ENCODE data around the gene CLDN19.
A peak's percentile ranks its signal among the peaks of the same experiment; 100 is the strongest.

CLDN19 gene

DNA sequence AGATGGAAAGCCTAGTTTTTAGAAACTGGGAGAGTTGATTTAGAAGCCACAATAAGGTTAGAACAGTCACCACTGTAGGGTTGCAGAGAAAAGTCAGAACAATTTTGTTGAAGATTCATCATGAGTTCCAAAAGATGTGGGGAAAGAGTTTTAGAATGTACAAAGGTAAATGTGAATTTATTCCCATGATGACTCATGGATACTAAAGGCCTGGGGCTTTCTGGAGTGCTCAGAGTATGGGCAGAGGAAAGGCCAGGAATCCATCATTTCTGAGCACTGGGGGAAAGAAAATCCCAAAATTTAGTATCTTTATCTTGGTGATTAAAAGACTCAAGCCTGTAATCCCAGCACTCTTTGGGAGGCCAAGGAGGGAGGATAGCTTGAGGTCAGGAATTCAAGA, 40.0 kb downstream of the CLDN19 start:
- DNase-seq (ENCODE audit: low spot score) = no peak

DNA sequence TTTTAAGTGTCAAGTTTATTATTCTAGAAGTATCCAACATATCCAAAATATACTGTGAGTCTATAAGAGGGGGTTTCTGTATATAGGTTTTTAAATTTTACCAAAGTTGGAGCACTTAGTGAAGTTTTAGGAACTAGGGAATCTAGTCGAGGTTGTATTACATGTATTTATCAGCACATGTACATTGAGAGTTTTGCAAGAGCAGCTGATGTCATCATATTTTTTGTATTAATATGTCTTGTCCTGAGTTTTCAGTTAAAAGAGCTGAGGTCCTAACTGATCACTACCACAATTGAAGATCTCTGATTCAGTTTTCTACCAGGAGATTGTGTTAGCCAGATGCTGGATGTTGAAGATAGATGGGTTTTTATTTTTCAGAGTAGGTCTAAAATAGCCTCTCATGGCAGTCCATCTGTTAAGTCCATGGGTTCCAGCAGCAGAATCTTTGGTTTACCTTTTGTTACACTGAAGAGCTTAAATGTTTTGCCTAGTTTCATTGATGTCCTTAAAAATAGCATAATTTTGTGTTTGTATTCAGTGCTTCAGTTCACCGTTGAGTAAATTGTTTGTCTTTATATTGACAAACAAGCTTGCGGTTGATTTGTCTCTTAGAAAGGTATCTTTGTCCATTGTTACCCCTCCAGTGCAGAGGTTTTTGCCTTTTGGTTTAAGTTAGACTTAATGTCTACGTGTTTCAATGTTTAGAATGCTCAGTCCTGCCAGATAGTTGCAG, 41.8 kb downstream of the CLDN19 start:
- no peak for DNase-seq (ENCODE audit: low spot score)

DNA sequence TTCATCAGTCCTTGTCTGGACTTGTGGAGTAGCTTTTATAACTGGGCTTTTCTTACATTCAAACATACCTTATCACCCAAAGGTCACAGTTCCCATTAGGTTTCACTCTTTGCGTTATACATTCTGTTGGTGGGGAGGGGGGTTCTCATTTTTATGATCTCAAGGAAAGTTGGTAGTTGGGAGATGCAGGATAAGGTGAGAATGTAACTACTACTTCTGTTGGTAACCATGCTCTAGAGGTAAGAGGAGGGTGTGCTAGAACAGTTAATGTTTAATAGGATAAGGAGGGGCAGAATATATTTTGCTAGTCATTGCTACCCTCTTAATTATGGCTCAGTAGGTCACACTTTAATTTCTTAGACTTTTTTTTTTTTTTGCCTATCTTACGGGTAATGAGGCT, 47.1 kb downstream of the CLDN19 start:
- DNase-seq (ENCODE audit: low spot score) = no peak

DNA sequence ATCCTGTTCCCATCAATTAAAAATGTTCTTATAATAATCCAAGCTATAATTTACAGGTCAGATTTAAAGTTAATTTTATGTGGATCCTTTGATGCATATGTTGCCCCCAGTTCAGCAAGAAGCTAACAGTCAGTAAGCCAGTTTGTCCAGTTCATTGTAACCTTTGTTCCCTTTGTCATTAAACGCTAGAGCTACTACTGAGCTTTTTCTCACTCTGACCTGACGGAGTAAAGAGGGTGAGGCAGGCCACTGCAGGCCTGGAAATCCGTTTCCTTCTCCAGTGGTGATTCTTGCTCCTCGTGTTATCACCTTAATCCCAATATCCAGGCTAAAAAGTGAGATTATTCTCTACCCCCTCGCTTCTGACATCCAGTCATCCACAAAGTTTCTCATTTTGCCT, 47.6 kb downstream of the CLDN19 start:
- no peak for DNase-seq (ENCODE audit: low spot score)

DNA sequence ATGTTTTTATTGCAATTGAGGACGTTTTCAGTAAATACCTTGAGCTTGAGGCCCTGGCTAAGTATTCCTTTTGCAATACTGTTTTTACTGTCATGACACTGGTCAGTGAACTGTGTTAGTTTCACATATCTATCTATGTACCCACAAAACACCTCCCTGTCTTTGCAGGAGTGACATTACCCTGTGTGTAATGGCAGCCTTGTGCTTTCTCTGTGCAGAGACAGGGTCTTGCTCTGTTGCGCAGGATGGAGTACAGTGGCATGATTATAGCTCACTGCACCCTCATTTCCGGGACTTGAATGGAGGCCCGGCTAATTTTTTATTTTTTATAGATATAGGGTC, 48.9 kb downstream of the CLDN19 start:
- DNase-seq (ENCODE audit: low spot score) = no peak

DNA sequence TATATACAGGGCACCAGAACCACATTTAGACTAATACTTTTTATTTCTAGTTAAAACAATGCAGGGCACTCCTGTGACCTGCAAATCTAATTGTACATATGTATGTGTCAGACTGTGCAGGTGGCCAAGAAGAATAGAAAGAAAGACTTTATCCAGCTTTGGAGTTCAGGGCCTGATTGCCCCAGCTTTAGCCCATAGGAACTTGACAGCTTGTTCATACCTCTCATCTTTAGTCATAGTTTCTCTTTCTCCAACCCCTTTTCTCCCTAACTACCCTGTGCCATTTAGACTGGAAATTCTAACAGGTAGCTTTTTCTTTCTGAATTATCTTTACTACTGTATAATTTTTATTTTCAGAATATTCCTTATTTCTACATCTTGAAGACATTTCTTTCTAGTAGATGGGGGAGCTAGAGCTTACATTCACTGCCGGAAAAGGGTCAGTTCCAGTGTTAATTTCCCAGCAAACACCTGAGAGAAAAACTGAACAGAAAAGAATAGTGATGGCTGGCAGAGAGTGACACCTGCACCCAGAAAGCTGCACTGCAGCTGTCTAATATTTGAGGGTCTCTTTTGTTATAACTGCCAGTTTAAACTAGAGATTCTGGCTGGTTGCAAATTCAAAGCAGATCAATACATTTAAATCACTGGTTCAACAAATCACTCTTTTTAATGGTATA, 49.4 kb downstream of the CLDN19 start:
- no peak for DNase-seq (ENCODE audit: low spot score)

DNA sequence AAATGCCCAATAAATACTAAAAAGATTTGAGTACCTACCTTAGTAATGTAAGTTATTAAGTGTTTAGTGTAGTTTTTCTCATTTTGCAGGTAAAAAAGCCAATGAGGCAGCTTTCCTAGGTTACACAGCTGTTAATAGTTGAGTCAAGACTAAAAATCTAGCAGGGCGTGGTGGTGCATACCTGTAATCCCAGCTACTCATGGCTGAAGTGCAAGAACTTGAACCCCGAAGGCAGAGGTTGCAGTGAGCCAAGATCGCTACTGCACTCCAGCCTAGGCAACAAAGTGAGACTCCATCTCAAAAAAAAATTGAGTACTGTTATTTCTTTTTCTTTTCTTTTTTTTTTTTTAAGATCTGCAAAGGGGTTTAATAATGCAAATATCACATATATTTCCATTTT, 50.1 kb downstream of the CLDN19 start:
- DNase-seq (ENCODE audit: low spot score) = no peak

DNA sequence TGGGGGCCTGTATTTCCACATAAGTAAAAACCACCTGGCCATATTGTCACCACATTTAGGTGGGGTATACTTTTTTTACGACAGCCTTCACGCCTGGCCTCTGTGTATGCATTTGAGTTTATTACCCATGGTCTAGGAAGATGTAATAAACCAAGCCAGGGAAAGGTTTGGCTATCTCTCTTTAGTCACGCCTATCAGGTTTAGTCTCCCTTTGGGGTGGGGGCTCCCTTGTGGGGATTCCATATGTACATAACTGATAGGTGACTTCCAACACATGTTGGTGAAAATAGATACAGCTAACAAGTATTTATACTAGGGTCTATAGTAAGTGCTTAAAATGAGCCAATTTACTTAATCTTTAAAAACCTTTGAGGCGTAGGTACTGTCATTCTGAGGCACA, 53.6 kb downstream of the CLDN19 start:
- DNase-seq (ENCODE audit: low spot score) = no peak

DNA sequence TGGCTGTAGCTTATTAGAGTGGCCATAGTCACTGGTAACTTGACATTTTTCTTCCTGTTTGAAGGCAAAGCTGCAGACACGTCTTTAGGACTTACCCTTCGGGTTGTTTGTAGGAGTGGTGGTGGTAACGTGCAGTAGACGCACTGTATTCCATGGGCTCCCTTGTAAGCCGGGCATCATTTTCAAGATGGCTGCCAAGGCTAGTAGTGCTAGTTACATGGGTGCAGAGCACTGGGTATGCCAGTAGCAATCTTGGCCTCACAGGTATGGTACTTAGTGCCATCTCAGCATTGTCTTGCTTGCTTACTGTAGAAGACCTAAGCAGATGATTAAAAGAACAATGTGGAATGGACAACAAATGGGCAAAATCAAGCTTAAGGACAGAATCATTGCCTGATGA, 55.9 kb downstream of the CLDN19 start:
- DNase-seq (ENCODE audit: low spot score) = peak; percentile 50

Measured in D341Med (cell line).